Keratinocyte (primary cell): Measurements from ENCODE around the gene HIRA. TPM values are rescaled to one million over a fixed set of nuclear protein-coding genes. Genes with fewer than 3 reads are reported as not detected.

Experiments used
- DNase-seq: peaks from one replicate; pipeline ENCODE4 v3.0.0-alpha.2; 2011; ENCODE audit warnings: low read depth, missing footprints, low spot score
- FAIRE-seq: peaks from 2 replicates; lab custom pipeline; 2011; peaks lifted over from hg19 to GRCh38; lab: Jason Lieb, UNC
- H2AFZ ChIP-seq: 2 replicates; pipeline ENCODE4 v1.6.0; 2012; ENCODE audit warnings: low read length, control low read depth, inconsistent platforms; ENCODE audit not compliant: control insufficient read depth
- H3K27ac ChIP-seq: 2 replicates; pipeline ENCODE4 v1.5.1; 2011; ENCODE audit warnings: low read length; ENCODE audit not compliant: control insufficient read depth, insufficient read depth
- H3K27me3 ChIP-seq: 3 replicates; pipeline ENCODE4 v1.6.0; 2011; ENCODE audit warnings: low read length; ENCODE audit not compliant: control insufficient read depth, insufficient read depth; ENCODE audit errors: extremely low read depth
- H3K36me3 ChIP-seq, 2 experiments: 2 replicates in 1 of 2; 3 replicates in 1 of 2; pipeline ENCODE4 v1.5.1; 2011; ENCODE audit warnings: low read length in 2 of 2, mild to moderate bottlenecking in 1 of 2; ENCODE audit not compliant: control insufficient read depth in 2 of 2, insufficient read depth in 2 of 2; ENCODE audit errors: extremely low read depth in 1 of 2
- H3K4me1 ChIP-seq: 3 replicates; pipeline ENCODE4 v1.5.1; 2011; ENCODE audit warnings: low read length; ENCODE audit not compliant: control insufficient read depth, insufficient read depth; ENCODE audit errors: extremely low read depth
- H3K4me2 ChIP-seq: 3 replicates; pipeline ENCODE4 v1.6.0; 2011; ENCODE audit warnings: low read depth, low read length; ENCODE audit not compliant: control insufficient read depth, insufficient read depth; ENCODE audit errors: extremely low read depth
- H3K4me3 ChIP-seq, 3 experiments: fragments of 200-600 bp in 1 of 3; sonication (generic) in 1 of 3; 2 replicates in 2 of 3; 3 replicates in 1 of 3; pipeline ENCODE4 v1.5.1; 2011 to 2016; ENCODE audit warnings: low read length in 3 of 3, mild to moderate bottlenecking in 3 of 3, control low read depth in 2 of 3, inconsistent platforms in 1 of 3, low read depth in 1 of 3, mixed read lengths in 1 of 3, mixed run types in 1 of 3, moderate library complexity in 1 of 3; ENCODE audit not compliant: control insufficient read depth in 2 of 3, insufficient read depth in 2 of 3; ENCODE audit errors: extremely low read depth in 1 of 3
- H3K79me2 ChIP-seq: 2 replicates; pipeline ENCODE4 v1.6.0; 2012; ENCODE audit warnings: low read length; ENCODE audit not compliant: control insufficient read depth, insufficient read depth
- H3K9ac ChIP-seq: 3 replicates; pipeline ENCODE4 v1.6.0; 2011; ENCODE audit warnings: low read length; ENCODE audit not compliant: control insufficient read depth, insufficient read depth; ENCODE audit errors: extremely low read depth
- H3K9me1 ChIP-seq: 3 replicates; pipeline ENCODE4 v1.6.0; 2011; ENCODE audit warnings: low read length; ENCODE audit not compliant: control insufficient read depth, insufficient read depth; ENCODE audit errors: extremely low read depth
- H3K9me3 ChIP-seq: 2 replicates; pipeline ENCODE4 v1.5.1; 2012; ENCODE audit warnings: low read depth, low read length; ENCODE audit not compliant: control insufficient read depth
- H4K20me1 ChIP-seq: 3 replicates; pipeline ENCODE4 v1.6.0; 2011; ENCODE audit warnings: low read length; ENCODE audit not compliant: control insufficient read depth, insufficient read depth; ENCODE audit errors: extremely low read depth
- EZH2 ChIP-seq: IDR thresholded peaks from one replicate; pipeline ENCODE4 v1.6.1; 2012; ENCODE audit warnings: inconsistent platforms, mild to moderate bottlenecking, low read length, moderate library complexity
- dilution Hi-C: fragments of 300-500 bp; cut with MboI; formaldehyde crosslinking; loops from one replicate; pipeline ENCODE4 v1.7.0; 2020; ENCODE audit warnings: low sequenced_read_pairs; ENCODE audit not compliant: extremely low pct_ligation_motif_present
- polyA plus RNA-seq, 5 experiments: library from polyadenylated mRNA; depleted of rRNA in 3 of 5; stranded (reverse) in 3 of 5; stranded (forward) in 1 of 5; unstranded in 1 of 5; fragments of >200 nt; gene quantifications; 1 replicate in 1 of 5; 2 replicates in 3 of 5; 3 replicates in 1 of 5; pipeline versions ENCODE4 v1.2.1 to v1.2.3, GENCODE V29; 2011 to 2012; ENCODE audit warnings: missing spikeins in 2 of 5, low read depth in 1 of 5, low replicate concordance in 1 of 5
- TF ChIP-seq, protein P1 (sequence below), 3 experiments: IDR thresholded peaks in 1 of 3; conservative IDR thresholded peaks in 1 of 3; optimal IDR thresholded peaks in 1 of 3; 2 replicates in 2 of 3; 3 replicates in 1 of 3; pipeline versions ENCODE3 to v1.5.1; 2011; ENCODE audit warnings: low read length in 3 of 3, mild to moderate bottlenecking in 3 of 3, moderate library complexity in 2 of 3, control low read depth in 1 of 3, inconsistent platforms in 1 of 3; ENCODE audit not compliant: insufficient read depth in 2 of 3; ENCODE audit errors: extremely low read depth in 1 of 3

HIRA gene
- polyA plus RNA-seq, 1 donor (not counting 4 experiments of a cell fraction or from before 2014, with no cell fraction given), result 16.7 TPM

DNA sequence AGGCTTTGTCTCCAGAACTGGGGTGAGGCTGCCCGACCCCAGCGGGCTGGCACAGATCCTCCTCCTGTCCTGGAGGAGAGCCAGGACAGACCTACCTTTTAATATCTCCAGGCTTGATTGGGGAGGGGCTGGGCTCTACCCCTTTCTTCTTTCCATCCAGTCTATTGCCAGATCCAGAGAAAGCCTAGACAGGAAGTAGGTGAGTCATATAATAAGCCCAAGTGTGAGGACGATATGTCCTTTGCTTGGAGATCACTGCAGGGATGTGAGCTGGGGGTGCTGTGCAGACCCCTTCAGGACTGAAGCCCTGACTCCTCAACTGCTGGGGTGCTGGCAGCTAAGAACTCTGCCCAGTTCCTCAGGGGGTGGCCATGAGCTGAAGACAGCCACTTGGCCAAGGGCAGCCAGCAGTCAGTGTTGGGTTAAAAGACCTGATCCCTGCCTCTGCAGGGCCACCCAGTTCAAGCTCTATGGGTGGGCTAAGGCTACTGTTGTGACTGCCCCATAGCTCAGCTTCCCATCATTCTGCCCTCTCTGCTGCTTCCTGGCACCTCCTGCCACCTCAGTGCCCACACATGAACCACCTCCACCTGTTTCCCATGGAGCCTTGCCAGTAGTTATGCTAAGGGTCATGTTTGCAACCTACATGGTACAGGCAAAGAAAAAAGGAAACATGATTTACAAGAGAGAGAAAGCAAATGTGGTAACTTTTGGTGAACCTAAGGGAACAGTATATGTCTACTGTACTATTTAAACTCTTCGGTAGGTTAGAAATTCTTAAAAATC, 24.2 kb upstream of the HIRA start:
- TF ChIP-seq, protein P1, sequence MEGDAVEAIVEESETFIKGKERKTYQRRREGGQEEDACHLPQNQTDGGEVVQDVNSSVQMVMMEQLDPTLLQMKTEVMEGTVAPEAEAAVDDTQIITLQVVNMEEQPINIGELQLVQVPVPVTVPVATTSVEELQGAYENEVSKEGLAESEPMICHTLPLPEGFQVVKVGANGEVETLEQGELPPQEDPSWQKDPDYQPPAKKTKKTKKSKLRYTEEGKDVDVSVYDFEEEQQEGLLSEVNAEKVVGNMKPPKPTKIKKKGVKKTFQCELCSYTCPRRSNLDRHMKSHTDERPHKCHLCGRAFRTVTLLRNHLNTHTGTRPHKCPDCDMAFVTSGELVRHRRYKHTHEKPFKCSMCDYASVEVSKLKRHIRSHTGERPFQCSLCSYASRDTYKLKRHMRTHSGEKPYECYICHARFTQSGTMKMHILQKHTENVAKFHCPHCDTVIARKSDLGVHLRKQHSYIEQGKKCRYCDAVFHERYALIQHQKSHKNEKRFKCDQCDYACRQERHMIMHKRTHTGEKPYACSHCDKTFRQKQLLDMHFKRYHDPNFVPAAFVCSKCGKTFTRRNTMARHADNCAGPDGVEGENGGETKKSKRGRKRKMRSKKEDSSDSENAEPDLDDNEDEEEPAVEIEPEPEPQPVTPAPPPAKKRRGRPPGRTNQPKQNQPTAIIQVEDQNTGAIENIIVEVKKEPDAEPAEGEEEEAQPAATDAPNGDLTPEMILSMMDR (optimal IDR thresholded peaks at IDR 0.05 in 1 of 3, IDR thresholded peaks at IDR 0.05 in 1 of 3, conservative IDR thresholded peaks at IDR 0.05 in 1 of 3; ENCODE audit: extremely low read depth in 1 of 3, insufficient read depth in 2 of 3, low read length in 3 of 3), result no peak
- TF ChIP-seq EZH2, result no peak
- Histone ChIP-seq H3K9me3 (no peaks in the 10 kb centered on the region), H2AFZ (no peak overlapping the region), H3K79me2 (no peaks in the 10 kb centered on the region), H3K4me2 (no peak overlapping the region), H3K4me3 (no peak overlapping the region), H4K20me1 (no peaks in the 10 kb centered on the region), H3K27me3 (no peaks in the 10 kb centered on the region), H3K27ac (no peak overlapping the region), H3K36me3 (peaks cover 39 to 44% of the 10 kb centered on the region in 2 experiments), H3K9me1 (no peaks in the 10 kb centered on the region), H3K4me1 (peaks cover 10% of the 10 kb centered on the region), H3K9ac (no peak overlapping the region)
- FAIRE-seq, result no peak
- no peak for DNase-seq
- dilution Hi-C loops, result no loop called here

DNA sequence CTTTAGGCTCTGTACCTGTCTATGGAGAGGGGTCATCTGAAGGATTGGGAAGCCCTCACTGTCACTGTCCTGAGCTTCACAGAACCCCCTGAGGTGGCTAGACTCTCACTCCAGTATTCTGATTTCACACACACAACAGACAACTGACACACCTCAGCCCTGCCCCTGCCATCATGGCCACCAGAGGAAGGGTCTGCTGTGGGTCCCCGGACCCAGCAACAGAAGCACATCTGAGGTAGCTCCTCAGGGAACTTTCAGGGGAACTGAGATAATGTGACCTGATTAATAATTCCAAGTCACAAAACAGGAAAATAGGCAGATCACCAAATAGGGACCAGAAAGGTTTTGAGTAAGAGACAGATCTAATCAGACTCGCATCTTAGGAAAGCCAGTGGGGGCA, 23.5 kb upstream of the HIRA start:
- Histone ChIP-seq H3K4me2 (no peak overlapping the region), H3K79me2 (no peaks in the 10 kb centered on the region), H3K9me1 (no peaks in the 10 kb centered on the region), H3K36me3 (peaks cover 39 to 44% of the 10 kb centered on the region in 2 experiments), H3K27me3 (no peaks in the 10 kb centered on the region), H4K20me1 (no peaks in the 10 kb centered on the region), H3K9ac (no peak overlapping the region), H3K27ac (no peak overlapping the region), H3K9me3 (no peaks in the 10 kb centered on the region), H2AFZ (no peak overlapping the region), H3K4me3 (no peak overlapping the region), H3K4me1 (peaks cover 10% of the 10 kb centered on the region)
- dilution Hi-C loops, result no loop called here
- no peak for FAIRE-seq
- DNase-seq, result no peak
- TF ChIP-seq EZH2, result no peak
- TF ChIP-seq, protein P1 (optimal IDR thresholded peaks at IDR 0.05 in 1 of 3, IDR thresholded peaks at IDR 0.05 in 1 of 3, conservative IDR thresholded peaks at IDR 0.05 in 1 of 3; ENCODE audit: extremely low read depth in 1 of 3, insufficient read depth in 2 of 3, low read length in 3 of 3), result no peak
